Omental fat pad (tissue), 4 donors: Measurements from ENCODE around the gene CACNB2. TPM values are rescaled to one million over a fixed set of nuclear protein-coding genes. Genes with fewer than 3 reads are reported as not detected.
"Not testable (repeated sequence)": the region's sequence is repeated elsewhere in the genome, so short reads cannot be mapped to it uniquely, and the experiment has no call there.

ENCODE experiments used
- ATAC-seq: fragments of 150-250 bp; one replicate; pipeline ENCODE4 v1.9.1; 2016; ENCODE audit warnings: mild to moderate bottlenecking, moderate library complexity; ENCODE audit not compliant: low FRiP score
- DNase-seq: peaks from one replicate; pipeline ENCODE4 v3.0.0-alpha.2; 2019; ENCODE audit warnings: low spot score
- total RNA-seq, 4 donors: library from RNA; depleted of rRNA; stranded (reverse); fragments of >200 nt; gene quantifications; one replicate each; pipeline ENCODE4 v1.1.0, GENCODE V29; 2016
- TF ChIP-seq, protein P1 (sequence below), 3 donors: fragments of 450-650 bp; IDR thresholded peaks; one replicate each; pipeline ENCODE4 v1.5.1; 2016 to 2017; ENCODE audit warnings: antibody characterized with exemption in 3 of 3, mild to moderate bottlenecking in 3 of 3, moderate library complexity in 2 of 3

The CACNB2 gene
- total RNA-seq, 4 donors from 2014 or later, result 2.0 to 12.1 (median 6.1) TPM

DNA sequence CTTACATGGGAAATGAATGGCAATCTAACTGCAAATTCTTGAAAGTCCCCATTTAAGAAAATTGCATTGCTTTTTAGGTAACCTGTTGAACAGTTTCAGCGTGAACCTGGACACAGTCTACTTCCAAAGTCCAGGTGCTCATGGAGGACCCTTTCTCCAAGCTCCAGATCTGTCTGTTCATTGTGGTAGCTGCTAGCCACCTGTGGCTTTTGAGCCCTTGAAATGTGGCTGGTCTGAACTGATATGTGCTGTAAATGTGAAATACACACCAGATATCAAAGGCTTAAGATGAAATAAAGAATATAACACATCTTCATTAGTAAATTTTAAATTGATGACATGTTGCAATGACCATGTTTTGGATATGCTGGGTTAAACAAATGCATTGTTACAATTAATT, 4.2 kb downstream of the CACNB2 start:
- ATAC-seq (no peak), DNase-seq (no peak)
- TF ChIP-seq, protein P1, sequence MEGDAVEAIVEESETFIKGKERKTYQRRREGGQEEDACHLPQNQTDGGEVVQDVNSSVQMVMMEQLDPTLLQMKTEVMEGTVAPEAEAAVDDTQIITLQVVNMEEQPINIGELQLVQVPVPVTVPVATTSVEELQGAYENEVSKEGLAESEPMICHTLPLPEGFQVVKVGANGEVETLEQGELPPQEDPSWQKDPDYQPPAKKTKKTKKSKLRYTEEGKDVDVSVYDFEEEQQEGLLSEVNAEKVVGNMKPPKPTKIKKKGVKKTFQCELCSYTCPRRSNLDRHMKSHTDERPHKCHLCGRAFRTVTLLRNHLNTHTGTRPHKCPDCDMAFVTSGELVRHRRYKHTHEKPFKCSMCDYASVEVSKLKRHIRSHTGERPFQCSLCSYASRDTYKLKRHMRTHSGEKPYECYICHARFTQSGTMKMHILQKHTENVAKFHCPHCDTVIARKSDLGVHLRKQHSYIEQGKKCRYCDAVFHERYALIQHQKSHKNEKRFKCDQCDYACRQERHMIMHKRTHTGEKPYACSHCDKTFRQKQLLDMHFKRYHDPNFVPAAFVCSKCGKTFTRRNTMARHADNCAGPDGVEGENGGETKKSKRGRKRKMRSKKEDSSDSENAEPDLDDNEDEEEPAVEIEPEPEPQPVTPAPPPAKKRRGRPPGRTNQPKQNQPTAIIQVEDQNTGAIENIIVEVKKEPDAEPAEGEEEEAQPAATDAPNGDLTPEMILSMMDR (IDR thresholded peaks at IDR 0.05), result no peak

DNA sequence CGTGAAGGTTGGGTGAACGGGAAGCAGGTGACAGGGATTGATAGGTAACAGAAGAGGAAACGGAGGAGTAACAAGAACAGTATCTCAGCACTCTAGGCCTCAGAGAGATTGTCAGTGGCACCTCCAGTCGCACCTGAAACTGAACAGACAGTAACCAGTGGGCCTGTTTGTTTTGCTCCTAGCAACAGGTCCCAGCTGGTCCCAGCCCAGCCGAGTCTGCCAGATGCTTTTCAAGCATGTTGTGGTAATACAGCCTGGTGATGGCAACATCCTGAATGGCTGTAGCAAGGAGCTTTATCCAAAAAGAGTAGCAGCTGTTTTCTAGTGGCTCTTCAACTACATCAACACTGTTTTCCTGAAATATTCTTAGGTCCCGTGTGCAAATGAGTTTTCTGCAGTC, 4.7 kb downstream of the CACNB2 start:
- DNase-seq (no peak), ATAC-seq (no peak)
- TF ChIP-seq, protein P1 (IDR thresholded peaks at IDR 0.05), result no peak

DNA sequence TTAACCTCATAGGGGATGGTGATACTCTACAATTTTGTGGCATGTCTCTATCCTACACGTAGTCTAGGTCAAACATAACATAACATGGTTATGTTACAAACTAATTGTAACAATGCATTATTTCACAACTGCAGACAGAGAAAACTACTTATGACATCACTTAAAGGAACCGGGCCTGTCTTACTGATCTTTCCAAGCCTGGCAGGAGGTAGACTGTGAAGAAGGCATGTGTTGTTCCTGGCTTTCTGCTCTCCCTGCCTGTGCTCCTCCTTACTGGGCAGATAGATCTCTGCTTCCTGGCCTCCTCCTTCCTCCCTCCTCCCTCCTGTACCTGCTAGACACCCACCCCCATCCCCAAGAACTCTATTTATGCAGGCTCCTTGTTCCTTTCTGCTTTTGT, 5.4 kb downstream of the CACNB2 start:
- ATAC-seq, result peak; percentile 67
- no peak for DNase-seq
- TF ChIP-seq, protein P1 (IDR thresholded peaks at IDR 0.05), result no peak

DNA sequence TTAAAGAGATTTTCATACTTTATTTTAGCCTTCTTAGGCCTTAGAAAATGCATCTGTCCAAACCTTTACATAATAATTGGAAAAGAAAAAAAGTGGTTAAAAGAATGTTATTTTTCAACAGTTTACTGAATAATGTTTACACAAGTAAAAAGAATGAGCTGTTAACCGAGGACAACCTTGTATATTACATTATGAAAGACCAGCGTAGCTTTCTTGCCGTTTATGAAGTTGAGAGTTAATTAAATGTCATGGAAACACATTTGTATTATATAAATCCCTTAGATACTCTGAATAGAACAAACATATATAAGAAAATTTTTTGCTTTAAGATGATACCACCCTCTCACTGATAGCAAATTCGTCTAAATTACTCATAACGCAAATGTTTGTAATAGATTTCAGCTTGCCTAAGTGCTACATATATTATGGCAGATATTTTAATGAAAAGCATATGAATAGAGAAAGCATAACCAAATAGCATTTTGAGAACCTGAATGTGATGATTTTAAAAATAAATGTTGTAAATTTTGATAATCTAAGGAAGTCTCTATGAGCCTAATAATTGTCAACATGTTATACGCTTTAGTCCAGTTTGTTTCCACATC, 9.1 kb downstream of the CACNB2 start:
- TF ChIP-seq, protein P1 (IDR thresholded peaks at IDR 0.05), result no peak
- ATAC-seq, result no peak

DNA sequence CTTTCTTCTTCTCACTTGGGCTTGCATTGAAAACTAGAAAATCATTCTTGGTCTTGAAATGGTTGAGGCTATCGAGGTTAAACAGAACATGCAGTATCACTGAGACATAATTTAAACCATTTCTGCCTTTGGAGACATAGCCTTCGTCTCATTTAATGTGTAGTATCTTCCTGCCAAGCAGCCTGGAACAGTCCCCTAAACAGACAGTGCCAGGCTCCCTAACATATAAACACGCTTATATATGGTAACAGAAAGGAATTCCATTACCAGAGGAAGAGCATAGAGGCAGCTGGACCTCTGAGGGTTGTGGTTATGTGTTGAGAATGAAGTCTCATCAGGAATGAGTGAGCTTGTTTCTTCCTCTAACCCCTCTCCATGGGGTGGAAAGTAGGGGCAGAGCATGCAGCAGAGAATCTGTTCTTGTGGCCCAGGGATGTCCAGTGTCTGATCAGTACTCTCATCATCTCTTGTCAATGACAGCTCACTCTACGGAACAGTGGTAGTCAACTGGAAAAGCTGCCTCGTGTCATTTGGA, 11.2 kb downstream of the CACNB2 start:
- ATAC-seq (no peak), DNase-seq (no peak)
- TF ChIP-seq, protein P1 (IDR thresholded peaks at IDR 0.05), result no peak

More for the DNA sequence above, 9.1 kb downstream of the CACNB2 start:
- no peak for DNase-seq

DNA sequence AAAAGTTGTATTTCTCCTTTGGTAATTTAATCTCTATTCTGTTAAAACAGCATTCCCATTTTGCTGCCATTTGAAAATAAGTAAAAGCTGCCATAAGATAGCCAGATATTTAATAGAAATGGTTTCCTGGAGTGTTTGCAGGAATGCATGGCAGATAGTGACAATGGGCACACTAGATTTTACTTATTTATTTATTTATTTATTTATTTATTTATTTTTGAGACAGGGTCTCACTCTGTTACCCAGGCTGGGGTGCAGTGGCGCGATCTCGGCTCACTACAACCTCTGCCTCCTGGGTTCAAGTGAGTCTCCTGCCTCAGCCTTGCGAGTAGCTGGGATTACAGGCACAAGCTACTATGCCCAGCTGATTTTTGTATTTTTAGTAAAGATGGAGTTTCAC, 13.2 kb downstream of the CACNB2 start:
- not testable (repeated sequence) for DNase-seq, ATAC-seq

DNA sequence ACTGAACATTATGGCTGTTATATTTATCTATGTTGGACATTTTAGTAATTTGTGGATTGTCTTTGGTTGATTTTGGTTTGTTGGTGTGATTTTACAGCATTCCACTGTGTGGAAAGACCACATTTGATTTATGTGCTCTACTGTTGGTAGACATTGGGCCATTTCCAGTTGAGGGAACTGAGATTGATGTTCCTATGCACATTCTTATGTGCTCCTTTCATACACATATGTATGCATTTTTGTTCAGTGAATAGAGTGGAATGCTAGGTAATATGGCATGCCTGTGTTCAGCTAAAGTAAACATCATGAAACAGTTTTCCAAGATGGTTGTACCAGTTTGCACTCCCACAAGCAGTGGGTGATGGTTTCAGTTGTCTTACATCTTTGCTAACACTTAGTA, 15.1 kb downstream of the CACNB2 start:
- TF ChIP-seq, protein P1 (IDR thresholded peaks at IDR 0.05), result no peak
- ATAC-seq (no peak), DNase-seq (no peak)

DNA sequence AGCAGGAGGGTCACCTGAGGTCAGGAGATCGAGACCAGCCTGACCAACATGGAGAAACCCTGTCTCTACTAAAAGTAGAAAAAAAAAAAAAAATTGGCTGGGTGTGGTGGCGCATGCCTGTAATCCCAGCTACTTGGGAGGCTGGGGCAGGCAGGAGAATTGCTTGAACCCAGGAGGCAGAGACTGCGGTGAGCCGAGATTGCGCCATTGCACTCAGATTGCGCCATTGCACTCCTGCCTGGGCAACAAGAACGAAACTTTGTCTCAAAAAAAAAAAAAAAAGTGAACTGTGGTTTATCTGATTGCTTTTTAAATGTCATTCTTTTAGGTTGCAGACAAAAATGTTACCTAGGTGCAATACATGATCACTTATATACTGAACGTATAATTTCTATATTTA, 16.6 kb downstream of the CACNB2 start:
- DNase-seq, ATAC-seq: not testable (repeated sequence)
